ENCODE measurements around the gene NACC1. TPM values are rescaled to one million over a fixed set of nuclear protein-coding genes. Genes with fewer than 3 reads are reported as not detected.
A peak's percentile ranks its signal among the peaks of the same experiment; 100 is the strongest.

NACC1 gene
- total and polyA plus RNA-seq, 2 of the 13 experiments (the other 11 are each of a cell fraction or from before 2014, with no cell fraction given) = 31.8 to 42.3 TPM

- TF ChIP-seq ZNF407 (CRISPR knock-in tag; IDR thresholded peaks at IDR 0.05; ENCODE audit: not compliant biosample characterization) (no peak), NPAS2 (CRISPR knock-in tag; IDR thresholded peaks at IDR 0.05; ENCODE audit: borderline replicate concordance) (no peak), HOXA3 (CRISPR knock-in tag; IDR thresholded peaks at IDR 0.05) (peak; percentile 48; the same call in 1 of the 2 replicates), JUND (CRISPR knock-in tag; IDR thresholded peaks at IDR 0.05) (no peak), ZNF570 (CRISPR knock-in tag; IDR thresholded peaks at IDR 0.05; ENCODE audit: borderline replicate concordance) (no peak), ZNF616 (CRISPR knock-in tag; IDR thresholded peaks at IDR 0.05; ENCODE audit: low read depth) (no peak), STAG1 (CRISPR knock-in tag; IDR thresholded peaks at IDR 0.05) (peak; percentile 48), ZKSCAN1 (IDR thresholded peaks at IDR 0.05; ENCODE audit: low read length) (no peak), RARA (CRISPR knock-in tag; IDR thresholded peaks at IDR 0.05) (no peak), TARDBP (CRISPR knock-in tag; IDR thresholded peaks at IDR 0.05) (peak; percentile 24; the same call in 1 of the 2 replicates), MYNN (CRISPR knock-in tag; IDR thresholded peaks at IDR 0.05; ENCODE audit: low read depth) (no peak), FOXO1 (CRISPR knock-in tag; IDR thresholded peaks at IDR 0.05) (0 out of 2 replicates have a peak, but pooled peaks have one; percentile 5), CENPT (CRISPR knock-in tag; IDR thresholded peaks at IDR 0.05; ENCODE audit: low read depth) (no peak), ZSCAN25 (CRISPR knock-in tag; IDR thresholded peaks at IDR 0.05) (peak; percentile 49; the same call in 1 of the 2 replicates), BHLHE40 (IDR thresholded peaks at IDR 0.05; ENCODE audit: low read length) (no peak), ZFP36L1 (CRISPR knock-in tag; IDR thresholded peaks at IDR 0.05) (no peak), ZNF562 (CRISPR knock-in tag; IDR thresholded peaks at IDR 0.05; ENCODE audit: borderline replicate concordance) (no peak)
- TF ChIP-seq, protein P1, sequence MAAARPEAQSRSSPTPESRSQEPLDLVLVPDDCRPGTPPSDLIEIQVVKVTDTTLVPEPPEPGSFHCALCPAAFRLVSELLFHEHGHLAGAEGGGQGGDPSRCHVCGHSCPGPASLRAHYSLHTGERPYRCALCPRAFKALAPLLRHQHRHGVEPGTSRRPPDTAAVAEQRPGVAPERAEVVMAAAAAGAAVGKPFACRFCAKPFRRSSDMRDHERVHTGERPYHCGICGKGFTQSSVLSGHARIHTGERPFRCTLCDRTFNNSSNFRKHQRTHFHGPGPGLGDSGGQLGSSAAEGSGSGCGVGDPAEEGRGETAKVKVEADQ (CRISPR knock-in tag; IDR thresholded peaks at IDR 0.05; ENCODE audit: borderline replicate concordance) = no peak
- TF ChIP-seq, protein P2, sequence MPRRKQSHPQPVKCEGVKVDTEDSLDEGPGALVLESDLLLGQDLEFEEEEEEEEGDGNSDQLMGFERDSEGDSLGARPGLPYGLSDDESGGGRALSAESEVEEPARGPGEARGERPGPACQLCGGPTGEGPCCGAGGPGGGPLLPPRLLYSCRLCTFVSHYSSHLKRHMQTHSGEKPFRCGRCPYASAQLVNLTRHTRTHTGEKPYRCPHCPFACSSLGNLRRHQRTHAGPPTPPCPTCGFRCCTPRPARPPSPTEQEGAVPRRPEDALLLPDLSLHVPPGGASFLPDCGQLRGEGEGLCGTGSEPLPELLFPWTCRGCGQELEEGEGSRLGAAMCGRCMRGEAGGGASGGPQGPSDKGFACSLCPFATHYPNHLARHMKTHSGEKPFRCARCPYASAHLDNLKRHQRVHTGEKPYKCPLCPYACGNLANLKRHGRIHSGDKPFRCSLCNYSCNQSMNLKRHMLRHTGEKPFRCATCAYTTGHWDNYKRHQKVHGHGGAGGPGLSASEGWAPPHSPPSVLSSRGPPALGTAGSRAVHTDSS (CRISPR knock-in tag; conservative IDR thresholded peaks at IDR 0.05) = no peak
Measured at GRCh38 chr19:13095934-13096927, 21.8 kb upstream of the NACC1 start (continued).

Measured in HepG2 (cell line).